H9 (cell line): ENCODE data around the gene MLLT3. TPM values are rescaled to one million over a fixed set of nuclear protein-coding genes. Genes with fewer than 3 reads are reported as not detected.

Experiments used
- DNase-seq: peaks from one replicate; pipeline ENCODE4 v3.0.0-alpha.2; 2017
- H2AFZ ChIP-seq: one replicate; pipeline ENCODE4 v1.6.1; 2013; ENCODE audit warnings: mild to moderate bottlenecking, low read length, control low read depth, moderate library complexity
- H2AK5ac ChIP-seq: 2 replicates; pipeline ENCODE4 v1.6.1; 2013; ENCODE audit warnings: low read length, control low read depth, mixed read lengths; ENCODE audit not compliant: insufficient read length
- H2BK120ac ChIP-seq: one replicate; pipeline ENCODE4 v1.6.1; 2013; ENCODE audit warnings: low read depth, mild to moderate bottlenecking, low read length, control low read depth, inconsistent platforms; ENCODE audit not compliant: poor library complexity, severe bottlenecking
- H2BK12ac ChIP-seq: 2 replicates; pipeline ENCODE4 v1.6.1; 2013; ENCODE audit warnings: low read length, control low read depth, mixed read lengths, low read depth; ENCODE audit not compliant: insufficient read length
- H2BK15ac ChIP-seq: 2 replicates; pipeline ENCODE4 v1.6.1; 2013; ENCODE audit warnings: low read depth, low read length, control low read depth
- H2BK20ac ChIP-seq: one replicate; pipeline ENCODE4 v1.6.1; 2013; ENCODE audit warnings: low read depth, mild to moderate bottlenecking, low read length, control low read depth, inconsistent platforms; ENCODE audit not compliant: poor library complexity, severe bottlenecking
- H2BK5ac ChIP-seq: 2 replicates; pipeline ENCODE4 v1.6.1; 2013; ENCODE audit warnings: low read length, control low read depth, mixed read lengths; ENCODE audit not compliant: insufficient read length
- H3K14ac ChIP-seq: 2 replicates; pipeline ENCODE4 v1.6.1; 2013; ENCODE audit warnings: low read length, control low read depth; ENCODE audit not compliant: insufficient read depth
- H3K18ac ChIP-seq: 2 replicates; pipeline ENCODE4 v1.6.1; 2013; ENCODE audit warnings: low read depth, mild to moderate bottlenecking, mixed read lengths, low read length, control low read depth; ENCODE audit not compliant: insufficient read length
- H3K23ac ChIP-seq: 2 replicates; pipeline ENCODE4 v1.6.1; 2013; ENCODE audit warnings: low read length, control low read depth, mixed read lengths, low read depth; ENCODE audit not compliant: insufficient read length
- H3K23me2 ChIP-seq: 2 replicates; pipeline ENCODE4 v1.6.1; 2013; ENCODE audit warnings: low read depth, mild to moderate bottlenecking, mixed read lengths, low read length, control low read depth; ENCODE audit not compliant: insufficient read length, poor library complexity, severe bottlenecking
- H3K27ac ChIP-seq: 2 replicates; pipeline ENCODE4 v1.5.1; 2013; ENCODE audit warnings: low read length, control low read depth, mixed read lengths, low read depth; ENCODE audit not compliant: insufficient read length
- H3K27me3 ChIP-seq: 2 replicates; pipeline ENCODE4 v1.6.1; 2013; ENCODE audit warnings: low read length, control low read depth, inconsistent platforms; ENCODE audit not compliant: insufficient read depth
- H3K4ac ChIP-seq: 2 replicates; pipeline ENCODE4 v1.6.1; 2013; ENCODE audit warnings: low read depth, mild to moderate bottlenecking, control low read depth, inconsistent platforms, low read length, moderate library complexity
- H3K4me1 ChIP-seq: 2 replicates; pipeline ENCODE4 v1.6.1; 2013; ENCODE audit warnings: low read length, control low read depth, inconsistent platforms; ENCODE audit not compliant: insufficient read depth
- H3K4me2 ChIP-seq: 2 replicates; pipeline ENCODE4 v1.6.1; 2013; ENCODE audit warnings: low read length, control low read depth, mixed read lengths; ENCODE audit not compliant: insufficient read length, insufficient read depth
- H3K56ac ChIP-seq: 2 replicates; pipeline ENCODE4 v1.6.1; 2013; ENCODE audit warnings: low read depth, mild to moderate bottlenecking, mixed read lengths, low read length, control low read depth; ENCODE audit not compliant: insufficient read length
- H3K79me1 ChIP-seq: 2 replicates; pipeline ENCODE4 v1.6.1; 2013; ENCODE audit warnings: low read depth, mild to moderate bottlenecking, moderate library complexity, low read length, control low read depth, inconsistent platforms; ENCODE audit not compliant: insufficient read depth, poor library complexity, severe bottlenecking
- H3K79me2 ChIP-seq: 2 replicates; pipeline ENCODE4 v1.6.1; 2013; ENCODE audit warnings: low read length, control low read depth, inconsistent platforms; ENCODE audit not compliant: insufficient read depth
- H3K9ac ChIP-seq: 2 replicates; pipeline ENCODE4 v1.6.1; 2013; ENCODE audit warnings: low read length, control low read depth, mixed read lengths; ENCODE audit not compliant: insufficient read length; ENCODE audit errors: extremely low read depth
- H3K9me3 ChIP-seq: one replicate; pipeline ENCODE4 v1.6.1; 2013; ENCODE audit warnings: low read depth, low read length, inconsistent platforms; ENCODE audit not compliant: control insufficient read depth
- H3T11ph ChIP-seq: one replicate; pipeline ENCODE4 v1.6.1; 2013; ENCODE audit warnings: mild to moderate bottlenecking, low read length, control low read depth, inconsistent platforms
- H4K20me1 ChIP-seq: one replicate; pipeline ENCODE4 v1.6.1; 2013; ENCODE audit not compliant: control insufficient read depth, insufficient read length, insufficient read depth
- H4K5ac ChIP-seq: 2 replicates; pipeline ENCODE4 v1.6.1; 2013; ENCODE audit warnings: low read depth, mild to moderate bottlenecking, mixed read lengths, low read length, control low read depth; ENCODE audit not compliant: insufficient read length
- H4K8ac ChIP-seq: replicated peaks from 2 replicates; pipeline ENCODE4 v1.6.1; 2013; ENCODE audit warnings: low read length, control low read depth, mixed read lengths, low read depth; ENCODE audit not compliant: insufficient read length
- H4K91ac ChIP-seq: 2 replicates; pipeline ENCODE4 v1.6.1; 2013; ENCODE audit warnings: low read depth, mild to moderate bottlenecking, moderate library complexity, mixed read lengths, low read length, control low read depth; ENCODE audit not compliant: insufficient read length
- H3K27ac Mint-ChIP-seq, 3 experiments: 2 replicates in 2 of 3; 3 replicates in 1 of 3; pipeline ENCODE4 v1.8.0; 2020 to 2021; ENCODE audit warnings: mixed read lengths in 3 of 3, mild to moderate bottlenecking in 1 of 3, moderate library complexity in 1 of 3
- H3K27me3 Mint-ChIP-seq: 2 replicates; pipeline ENCODE4 v1.8.0; 2021; ENCODE audit warnings: low read depth, mild to moderate bottlenecking, moderate library complexity, mixed read lengths
- H3K36me3 Mint-ChIP-seq, 3 experiments: 2 replicates in 2 of 3; 3 replicates in 1 of 3; pipeline ENCODE4 v1.8.0; 2020 to 2021; ENCODE audit warnings: low read depth in 3 of 3, mixed read lengths in 3 of 3; ENCODE audit not compliant: insufficient read depth in 1 of 3
- H3K4me1 Mint-ChIP-seq, 2 experiments: 2 replicates each; pipeline ENCODE4 v1.8.0; 2020; ENCODE audit warnings: mixed read lengths in 2 of 2
- H3K4me3 Mint-ChIP-seq, 2 experiments: 2 replicates in 1 of 2; 3 replicates in 1 of 2; pipeline ENCODE4 v1.8.0; 2020 to 2021; ENCODE audit warnings: mild to moderate bottlenecking in 2 of 2, mixed read lengths in 2 of 2, moderate library complexity in 1 of 2
- H3K9me3 Mint-ChIP-seq, 2 experiments: 2 replicates in 1 of 2; 3 replicates in 1 of 2; pipeline ENCODE4 v1.8.0; 2020; ENCODE audit warnings: mild to moderate bottlenecking in 2 of 2, mixed read lengths in 2 of 2, moderate library complexity in 1 of 2
- CTCF ChIP-seq: fragments of 200-600 bp; sonication (generic); conservative IDR thresholded peaks from 3 replicates; pipeline ENCODE4 v1.8.0; 2021; ENCODE audit warnings: antibody characterized with exemption, mild to moderate bottlenecking
- WGBS: extraction: QIAGEN DNeasy Blood & Tissue Kit; methylation state at CpG from one replicate; pipeline ENCODE4 v1.1.7; 2013; ENCODE audit warnings: missing lambda C conversion rate, low lambda C conversion rate, mixed read lengths; ENCODE audit not compliant: insufficient read length; ENCODE audit errors: extremely low coverage; 5-methylcytosine and 5-hydroxymethylcytosine counted together
- total RNA-seq: library from RNA; stranded (reverse); gene quantifications from 2 replicates; pipeline ENCODE4 v1.2.1, GENCODE V29; 2021

The MLLT3 gene
- total RNA-seq, 1 experiment from 2014 or later, result 3.9 TPM

GRCh38 chr9:20441166-20441565, 181.1 kb downstream of the MLLT3 start:
- H3K56ac ChIP-seq, result no peak overlapping the region
- Mint-ChIP-seq H3K36me3 (no peaks in the 10 kb centered on the region), H3K27me3 (no peaks in the 10 kb centered on the region), H3K4me3 (no peak overlapping the region), H3K4me1 (peaks cover 3 to 14% of the 10 kb centered on the region in 2 experiments; a peak in 3 of 4 replicates), H3K9me3 (no peaks in the 10 kb centered on the region), H3K27ac (no peak overlapping the region)
- no peak overlapping the region for H2BK15ac ChIP-seq
- no peak overlapping the region for H3K18ac ChIP-seq
- no CpG with 5 or more reads among the region's 4 CpGs for WGBS
- H2BK120ac ChIP-seq, result no peak overlapping the region
- H2AFZ ChIP-seq, result no peak overlapping the region
- DNase-seq, result no peak
- no peak overlapping the region for H3K4ac ChIP-seq
- no peaks in the 10 kb centered on the region for H3K79me1 ChIP-seq
- H4K5ac ChIP-seq, result no peak overlapping the region
- H3K14ac ChIP-seq, result no peak overlapping the region
- H3K9me3 ChIP-seq, result no peaks in the 10 kb centered on the region
- H3K23me2 ChIP-seq, result no peaks in the 10 kb centered on the region
- no peak overlapping the region for H2BK5ac ChIP-seq
- H3K23ac ChIP-seq, result no peak overlapping the region
- no peaks in the 10 kb centered on the region for H3K79me2 ChIP-seq
- H3K4me1 ChIP-seq, result no peaks in the 10 kb centered on the region
- H4K91ac ChIP-seq, result no peak overlapping the region
- no peaks in the 10 kb centered on the region for H4K20me1 ChIP-seq
- no peak for TF ChIP-seq CTCF
- no peaks in the 10 kb centered on the region for H3K27me3 ChIP-seq
- no peak overlapping the region for H3K9ac ChIP-seq
- no peak overlapping the region for H3K27ac ChIP-seq
- H2BK12ac ChIP-seq, result no peak overlapping the region
- no peak overlapping the region for H4K8ac ChIP-seq
- H2BK20ac ChIP-seq, result no peak overlapping the region
- H2AK5ac ChIP-seq, result no peak overlapping the region
- no peak overlapping the region for H3K4me2 ChIP-seq
- H3T11ph ChIP-seq, result no peak overlapping the region
